ENCODE data around the gene ADAMTS10. TPM values are rescaled to one million over a fixed set of nuclear protein-coding genes. Genes with fewer than 3 reads are reported as not detected.
"Not testable (repeated sequence)": the region's sequence is repeated elsewhere in the genome, so short reads cannot be mapped to it uniquely, and the experiment has no call there.

ADAMTS10 gene
- total and polyA plus RNA-seq, 5 donors, result 16.1 to 29.3 (median 21.6) TPM

DNA sequence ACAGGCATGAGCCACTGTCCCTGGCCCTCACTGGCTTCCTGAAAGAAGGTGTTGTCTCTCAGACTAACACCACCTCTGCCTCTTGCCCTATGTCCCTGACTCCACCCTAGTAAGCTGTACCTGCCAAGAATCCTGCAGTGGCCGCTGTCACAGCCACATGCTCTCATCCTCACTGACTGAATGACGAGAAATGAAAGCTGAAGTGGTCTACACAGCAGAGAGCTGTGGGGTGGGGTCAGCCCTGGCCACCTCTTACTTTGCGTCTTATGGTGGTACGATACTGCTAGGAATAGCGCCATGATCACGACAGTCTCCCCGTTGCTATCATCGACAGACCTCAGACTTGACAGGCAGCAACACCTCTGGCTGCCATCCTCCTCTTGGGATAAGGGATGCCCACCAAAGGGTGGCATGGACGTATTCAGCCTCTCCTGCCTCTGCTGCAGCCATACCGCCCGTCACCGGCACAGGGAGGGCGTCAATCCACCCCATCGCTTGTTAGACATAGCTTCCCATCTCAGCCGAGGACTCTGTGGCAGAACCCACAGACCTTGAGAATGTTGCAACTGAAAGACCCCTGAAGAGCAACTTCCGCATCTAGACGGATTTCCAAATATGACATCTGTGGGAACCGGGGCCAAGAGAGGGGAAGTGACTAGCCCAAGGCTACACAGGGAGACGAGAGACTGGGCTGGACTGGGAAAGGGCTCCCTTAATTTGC is 34.1 kb downstream of the ADAMTS10 start:
- Histone ChIP-seq H3K27ac (ENCODE audit: low read length) (no peak overlapping the region), H3K27me3 (ENCODE audit: control insufficient read depth, insufficient read depth) (no peaks in the 10 kb centered on the region), H3K4me1 (ENCODE audit: control insufficient read depth, insufficient read depth, low read length) (no peaks in the 10 kb centered on the region), H3K4me3 (ENCODE audit: low read length) (peak overlapping the region; percentile 23), H3K9me3 (ENCODE audit: control insufficient read depth, low read length) (no peaks in the 10 kb centered on the region)
- peak in 1 of 3 donors; percentile 53 for DNase-seq
- intact Hi-C loops (cut with DNase I), result loop anchor here in 1 of 4 donors (5.0 kb wide), 1 partner anchor 224 kb away; no protein-coding TSS in a partner anchor
- peak; percentile 6 to 10 for ATAC-seq
- WGBS, result 57% methylated on average over 19 of the region's 19 CpGs

DNA sequence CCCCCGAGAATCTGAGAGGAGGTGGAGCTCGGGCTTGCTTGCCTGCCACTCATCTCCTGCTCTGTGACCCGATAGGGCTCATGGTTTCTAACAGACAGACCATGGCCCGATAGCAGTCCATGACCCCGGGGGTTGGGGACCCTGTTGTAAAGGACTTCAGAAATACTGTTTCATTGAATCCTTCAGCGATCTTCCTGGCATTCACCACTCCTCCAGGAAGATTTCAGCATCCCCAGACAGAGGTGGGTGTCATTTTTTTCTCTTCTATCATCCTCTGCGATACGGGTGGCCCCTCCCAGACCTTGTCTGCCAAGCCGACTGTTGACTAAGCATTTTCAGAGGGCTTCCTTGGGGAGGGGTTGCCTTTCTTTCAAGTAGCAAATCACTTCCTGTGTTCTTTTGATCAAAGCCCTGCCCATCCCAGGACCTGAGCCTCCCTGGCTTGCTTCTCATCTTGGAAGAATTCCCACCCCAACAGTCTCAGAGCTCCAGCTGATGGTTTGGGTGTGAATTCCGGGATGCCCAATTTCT is 35.0 kb downstream of the ADAMTS10 start:
- H3K27ac ChIP-seq (ENCODE audit: low read length), result no peak overlapping the region
- ATAC-seq, result peak in 1 of 2 donors; percentile 77

GRCh38 chr19:8574619-8574922 is 35.9 kb downstream of the ADAMTS10 start:
- H3K4me1 ChIP-seq (ENCODE audit: control insufficient read depth, insufficient read depth, low read length); intact Hi-C loops (cut with DNase I); H3K4me3 ChIP-seq (ENCODE audit: low read length); ATAC-seq; H3K27me3 ChIP-seq (ENCODE audit: control insufficient read depth, insufficient read depth); H3K9me3 ChIP-seq (ENCODE audit: control insufficient read depth, low read length); H3K27ac ChIP-seq (ENCODE audit: low read length): not testable (repeated sequence)
- DNase-seq, result peak in 1 of 3 donors; percentile 16
- WGBS, result 91% methylated on average over 7 of the region's 7 CpGs

More for the DNA sequence above, 35.0 kb downstream of the ADAMTS10 start:
- intact Hi-C loops (cut with DNase I), result loop anchor here in 1 of 4 donors (5.0 kb wide), 1 partner anchor 223 kb away; no protein-coding TSS in a partner anchor
- DNase-seq, result peak in 1 of 3 donors; percentile 61
- Histone ChIP-seq H3K9me3 (ENCODE audit: control insufficient read depth, low read length) (no peaks in the 10 kb centered on the region), H3K27me3 (ENCODE audit: control insufficient read depth, insufficient read depth) (no peaks in the 10 kb centered on the region), H3K4me1 (ENCODE audit: control insufficient read depth, insufficient read depth, low read length) (no peaks in the 10 kb centered on the region), H3K4me3 (ENCODE audit: low read length) (peak overlapping the region; percentile 13)
- WGBS, result 26% methylated on average over 10 of the region's 10 CpGs

DNA sequence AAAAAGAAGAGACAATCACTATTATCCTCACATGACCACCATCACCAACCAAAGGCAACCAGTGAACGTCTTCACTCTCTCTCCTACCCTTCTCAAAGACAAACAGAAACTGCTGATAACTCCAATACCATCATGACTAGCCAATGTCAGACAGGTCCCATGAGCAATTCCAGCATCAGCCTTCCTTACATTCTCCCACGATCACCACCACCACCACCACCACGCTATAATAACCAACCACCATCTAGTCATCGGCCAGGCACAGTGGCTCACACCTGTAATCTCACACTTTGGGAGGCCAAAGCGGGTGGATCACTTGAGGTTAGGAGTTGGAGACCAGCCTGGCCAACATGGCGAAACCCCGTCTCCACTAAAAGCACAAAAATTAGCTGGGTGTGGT is 37.2 kb downstream of the ADAMTS10 start:
- 84% methylated on average over 7 of the region's 7 CpGs for WGBS
- intact Hi-C loops (cut with DNase I), result no loop called here

DNA sequence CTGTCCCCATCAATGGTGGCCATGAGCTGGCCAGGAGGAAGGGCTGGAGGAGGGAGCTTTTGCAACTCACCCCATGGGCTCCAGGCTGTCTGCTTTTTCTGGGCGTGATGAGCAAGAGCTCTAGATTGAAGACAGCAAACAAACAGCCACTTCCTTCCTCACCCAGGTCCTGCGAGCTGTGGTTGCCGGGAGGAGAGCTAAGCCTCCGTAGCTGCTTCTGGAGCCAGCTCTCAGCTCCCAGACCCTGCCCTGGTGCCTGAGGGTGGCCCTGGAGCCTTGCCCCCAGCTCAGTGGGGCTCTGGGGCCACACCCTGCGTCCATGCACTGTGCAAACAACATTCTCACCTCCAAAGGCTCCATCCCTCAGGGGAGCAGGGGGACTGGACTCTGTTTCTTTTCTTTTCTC is 39.5 kb downstream of the ADAMTS10 start:
- 29% methylated on average over 5 of the region's 5 CpGs for whole genome bisulfite sequencing
- ATAC-seq, result peak; percentile 67

More for the DNA sequence above, 37.2 kb downstream of the ADAMTS10 start:
- ATAC-seq (no peak), DNase-seq (no peak)
- H3K4me3 ChIP-seq (ENCODE audit: low read length), result no peak overlapping the region
- H3K4me1 ChIP-seq (ENCODE audit: control insufficient read depth, insufficient read depth, low read length), result no peaks in the 10 kb centered on the region
- H3K9me3 ChIP-seq (ENCODE audit: control insufficient read depth, low read length), result no peaks in the 10 kb centered on the region
- no peak overlapping the region for H3K27ac ChIP-seq (ENCODE audit: low read length)
- H3K27me3 ChIP-seq (ENCODE audit: control insufficient read depth, insufficient read depth), result no peaks in the 10 kb centered on the region

DNA sequence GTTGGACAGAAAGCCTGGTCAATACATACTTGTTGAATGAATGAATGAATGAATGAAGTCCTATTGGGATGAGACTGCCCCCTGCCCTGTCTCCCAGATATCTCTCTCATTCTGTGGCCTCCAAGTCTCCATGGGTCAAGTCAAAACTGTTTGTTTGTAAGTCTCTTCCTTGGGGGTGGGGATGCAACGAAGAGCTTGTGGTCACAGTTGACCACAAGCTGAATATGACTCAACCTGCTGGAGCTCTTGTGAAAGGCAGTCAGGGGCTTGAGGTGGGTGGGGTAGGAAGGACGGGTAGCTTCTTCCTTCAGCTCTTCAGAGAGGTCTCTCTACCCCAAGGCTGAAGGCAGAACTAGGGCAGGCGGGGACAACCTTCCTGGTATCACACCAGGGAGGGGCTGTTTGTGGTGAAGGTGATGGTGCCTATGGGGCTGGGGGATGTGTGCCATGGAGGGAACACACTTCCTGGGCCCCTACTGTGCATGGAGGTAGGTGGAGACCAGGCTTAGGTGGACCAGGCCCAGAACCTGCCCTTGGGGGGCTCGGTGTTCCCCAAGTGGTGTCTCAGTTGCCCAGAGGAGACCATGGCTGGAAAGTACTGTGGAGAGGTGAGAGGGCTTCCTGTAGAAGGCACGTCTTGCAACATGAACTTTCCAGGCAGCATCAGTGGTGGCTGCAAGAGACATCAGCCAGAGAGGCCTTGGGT is 41.3 kb downstream of the ADAMTS10 start:
- Histone ChIP-seq H3K4me3 (ENCODE audit: low read length) (no peak overlapping the region), H3K4me1 (ENCODE audit: control insufficient read depth, insufficient read depth, low read length) (no peaks in the 10 kb centered on the region), H3K9me3 (ENCODE audit: control insufficient read depth, low read length) (no peaks in the 10 kb centered on the region), H3K27me3 (ENCODE audit: control insufficient read depth, insufficient read depth) (no peaks in the 10 kb centered on the region), H3K27ac (ENCODE audit: low read length) (no peak overlapping the region)
- ATAC-seq (peak; percentile 59 to 73), DNase-seq (peak in 2 of 3 donors; percentile 64 to 69)
- 72% methylated on average over 5 of the region's 5 CpGs for WGBS
- intact Hi-C loops (cut with DNase I), result no loop called here

More for the DNA sequence above, 39.5 kb downstream of the ADAMTS10 start:
- H3K27ac ChIP-seq (ENCODE audit: low read length), result no peak overlapping the region
- no peaks in the 10 kb centered on the region for H3K27me3 ChIP-seq (ENCODE audit: control insufficient read depth, insufficient read depth)
- no peaks in the 10 kb centered on the region for H3K4me1 ChIP-seq (ENCODE audit: control insufficient read depth, insufficient read depth, low read length)
- no peak overlapping the region for H3K4me3 ChIP-seq (ENCODE audit: low read length)
- H3K9me3 ChIP-seq (ENCODE audit: control insufficient read depth, low read length), result no peaks in the 10 kb centered on the region
- DNase-seq, result peak; percentile 52 to 81 (median 75)
- intact Hi-C loops (cut with DNase I), result no loop called here

DNA sequence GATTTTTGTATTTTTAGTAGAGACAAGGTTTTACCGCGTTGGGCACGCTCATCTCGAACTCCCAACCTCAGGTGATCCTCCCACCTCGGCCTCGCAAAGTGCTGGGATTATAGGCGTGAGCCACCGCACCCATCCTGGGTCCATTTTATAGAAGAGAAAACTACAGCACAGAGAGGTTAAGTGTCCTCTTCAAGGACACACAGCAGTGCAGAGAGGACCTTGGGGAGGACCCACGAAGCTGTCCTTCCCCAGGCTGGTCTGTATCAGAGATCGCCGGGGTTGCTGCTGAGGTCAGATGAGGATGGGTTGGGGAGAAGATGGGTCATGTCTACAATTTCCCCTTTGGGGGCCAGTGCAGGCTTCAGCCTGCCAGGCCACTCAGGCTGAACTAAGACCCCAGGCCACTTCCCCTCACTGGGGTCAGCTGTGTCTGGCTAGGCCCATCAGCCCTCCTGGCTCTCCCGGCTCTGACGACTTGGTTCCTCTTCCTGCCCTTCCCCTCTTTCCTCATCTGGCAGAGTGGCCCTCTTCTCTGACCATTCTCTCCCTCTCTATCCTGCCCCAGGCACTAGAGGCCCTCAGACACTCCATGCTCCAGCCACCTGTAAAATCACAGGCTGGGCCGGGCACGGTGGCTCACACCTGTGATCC is 42.9 kb downstream of the ADAMTS10 start:
- Histone ChIP-seq H3K27me3 (ENCODE audit: control insufficient read depth, insufficient read depth) (no peaks in the 10 kb centered on the region), H3K9me3 (ENCODE audit: control insufficient read depth, low read length) (no peaks in the 10 kb centered on the region), H3K4me3 (ENCODE audit: low read length) (no peak overlapping the region), H3K4me1 (ENCODE audit: control insufficient read depth, insufficient read depth, low read length) (no peaks in the 10 kb centered on the region), H3K27ac (ENCODE audit: low read length) (no peak overlapping the region)
- intact Hi-C loops (cut with DNase I), result no loop called here
- WGBS, result 90% methylated on average over 15 of the region's 15 CpGs
- ATAC-seq (peak; percentile 58), DNase-seq (peak in 2 of 3 donors; percentile 70 to 74)

GRCh38 chr19:8566855-8567254 is 43.7 kb downstream of the ADAMTS10 start:
- H3K27ac ChIP-seq (ENCODE audit: low read length), result no peak overlapping the region
- H3K4me3 ChIP-seq (ENCODE audit: low read length), result no peak overlapping the region
- intact Hi-C loops (cut with DNase I), result no loop called here
- H3K9me3 ChIP-seq (ENCODE audit: control insufficient read depth, low read length), result no peaks in the 10 kb centered on the region
- DNase-seq (no peak), ATAC-seq (no peak)
- 74% methylated on average over 7 of the region's 7 CpGs for WGBS
- H3K27me3 ChIP-seq (ENCODE audit: control insufficient read depth, insufficient read depth), result no peaks in the 10 kb centered on the region
- H3K4me1 ChIP-seq (ENCODE audit: control insufficient read depth, insufficient read depth, low read length), result no peaks in the 10 kb centered on the region

GRCh38 chr19:8564866-8565265 is 45.6 kb downstream of the ADAMTS10 start:
- intact Hi-C loops (cut with DNase I); DNase-seq: not testable (repeated sequence)
- WGBS, result 87% methylated on average over 8 of the region's 8 CpGs

DNA sequence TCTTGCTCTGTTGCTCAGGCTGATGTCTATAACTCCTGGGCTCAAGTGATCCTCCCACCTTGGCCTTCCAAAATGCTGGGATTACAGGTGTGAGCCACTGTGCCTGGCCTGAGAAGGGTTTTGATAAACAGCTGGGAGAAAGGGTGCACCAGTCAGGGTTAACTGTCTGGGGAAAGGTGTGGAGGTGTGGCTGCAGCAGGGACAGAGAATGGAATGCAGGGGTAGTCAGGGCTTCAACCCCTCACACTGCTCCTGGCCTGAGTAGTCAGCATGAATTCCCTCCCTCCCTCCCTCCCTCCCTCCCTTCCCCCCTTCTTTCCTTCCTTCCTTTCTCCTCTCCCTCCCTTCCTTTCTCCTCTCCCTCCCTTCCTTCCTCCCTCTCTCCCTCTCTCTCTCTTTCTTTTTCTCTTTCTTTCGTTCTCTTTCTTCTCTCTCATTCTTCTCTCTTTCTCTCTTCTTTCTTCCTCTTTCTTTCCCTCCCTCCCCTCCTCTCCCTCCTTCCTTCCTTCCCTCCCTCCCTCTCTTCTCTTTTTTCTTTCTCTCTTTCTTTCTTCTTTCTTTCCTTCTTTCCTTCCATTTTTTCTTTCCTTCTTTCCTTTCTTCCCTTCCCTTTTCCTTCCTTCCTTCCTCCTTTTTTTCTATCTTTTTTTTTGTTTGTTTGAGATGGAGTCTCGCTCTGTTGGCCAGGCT is 49.3 kb downstream of the ADAMTS10 start:
- H3K4me3 ChIP-seq (ENCODE audit: low read length), result no peak overlapping the region
- no peak for ATAC-seq
- DNase-seq, result no peak
- intact Hi-C loops (cut with DNase I), result no loop called here
- no peak overlapping the region for H3K27ac ChIP-seq (ENCODE audit: low read length)
- H3K4me1 ChIP-seq (ENCODE audit: control insufficient read depth, insufficient read depth, low read length), result no peaks in the 10 kb centered on the region
- H3K9me3 ChIP-seq (ENCODE audit: control insufficient read depth, low read length), result no peaks in the 10 kb centered on the region
- H3K27me3 ChIP-seq (ENCODE audit: control insufficient read depth, insufficient read depth), result no peaks in the 10 kb centered on the region
- 54% methylated on average over 2 of the region's 2 CpGs for WGBS

More at GRCh38 chr19:8564866-8565265, 45.6 kb downstream of the ADAMTS10 start:
- not testable (repeated sequence) for H3K9me3 ChIP-seq (ENCODE audit: control insufficient read depth, low read length); H3K27me3 ChIP-seq (ENCODE audit: control insufficient read depth, insufficient read depth); ATAC-seq; H3K27ac ChIP-seq (ENCODE audit: low read length); H3K4me3 ChIP-seq (ENCODE audit: low read length); H3K4me1 ChIP-seq (ENCODE audit: control insufficient read depth, insufficient read depth, low read length)
